Stimulated activated CD4-positive, alpha-beta T cell treated with anti-CD3 and anti-CD28 coated beads, Interleukin-4, amount 100 ng/mL, for 1 hour (primary cell): ENCODE data around the gene COPS9.

Experiments
- DNase-seq: peaks from one replicate; pipeline ENCODE4 v3.0.0-alpha.2; 2020

COPS9 gene

GRCh38 chr2:240106765-240107476, 29.2 kb downstream of the COPS9 start:
- no peak for DNase-seq

DNA sequence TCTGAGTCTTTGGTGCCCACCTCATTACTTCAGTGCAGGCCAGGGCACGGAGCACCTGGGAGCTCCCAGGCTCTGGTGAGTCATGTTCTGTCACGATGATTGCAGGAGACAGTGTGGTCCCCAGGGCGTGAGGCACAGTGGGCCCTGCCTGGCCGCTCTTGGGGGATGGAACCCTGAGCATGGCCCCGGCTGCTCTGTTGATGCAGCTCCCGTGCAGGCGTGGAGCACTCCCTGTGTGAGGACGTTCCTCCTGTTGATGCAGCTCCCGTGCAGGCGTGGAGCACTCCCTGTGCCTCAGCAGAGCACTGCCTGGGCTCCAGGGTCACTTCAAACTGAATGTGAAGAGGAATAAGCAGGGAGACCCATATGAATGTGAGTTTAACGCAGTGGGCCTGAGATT, 30.1 kb downstream of the COPS9 start:
- DNase-seq = no peak

DNA sequence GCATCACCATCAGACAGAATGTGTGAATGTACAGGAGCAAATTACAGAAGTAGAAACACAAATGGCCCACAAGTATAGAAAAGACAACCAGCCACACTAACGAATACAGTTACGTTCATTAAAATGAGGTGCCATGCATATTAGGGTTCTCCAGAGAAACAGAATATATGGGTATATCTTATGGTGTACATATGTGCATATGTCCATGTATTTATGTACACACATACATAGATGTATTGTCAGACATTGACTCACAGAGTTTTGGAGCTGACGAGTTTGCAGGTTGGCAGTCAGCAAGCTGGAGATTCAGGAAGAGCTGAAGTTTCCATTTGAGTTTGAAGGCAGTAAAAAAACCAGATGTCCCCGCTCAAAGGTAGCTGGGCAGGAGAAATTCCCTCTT, 33.0 kb downstream of the COPS9 start:
- DNase-seq = no peak

DNA sequence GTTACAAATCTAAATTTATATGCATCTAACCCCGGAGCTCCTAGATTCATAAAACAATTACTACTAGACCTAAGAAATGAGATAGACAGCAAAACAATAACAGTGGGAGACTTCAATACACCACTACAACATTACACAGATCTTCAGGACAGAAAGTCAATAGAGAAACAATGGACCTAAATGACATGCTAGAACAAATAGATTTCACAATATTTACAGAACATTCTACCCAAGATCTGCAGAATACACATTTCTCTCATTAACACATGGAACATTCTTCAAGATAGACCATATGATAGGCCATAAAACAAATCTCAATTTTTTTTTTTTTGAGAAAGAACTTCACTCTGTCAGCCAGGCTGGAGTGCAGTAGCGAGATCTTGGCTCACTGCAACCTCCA, 37.8 kb downstream of the COPS9 start:
- DNase-seq = no peak

DNA sequence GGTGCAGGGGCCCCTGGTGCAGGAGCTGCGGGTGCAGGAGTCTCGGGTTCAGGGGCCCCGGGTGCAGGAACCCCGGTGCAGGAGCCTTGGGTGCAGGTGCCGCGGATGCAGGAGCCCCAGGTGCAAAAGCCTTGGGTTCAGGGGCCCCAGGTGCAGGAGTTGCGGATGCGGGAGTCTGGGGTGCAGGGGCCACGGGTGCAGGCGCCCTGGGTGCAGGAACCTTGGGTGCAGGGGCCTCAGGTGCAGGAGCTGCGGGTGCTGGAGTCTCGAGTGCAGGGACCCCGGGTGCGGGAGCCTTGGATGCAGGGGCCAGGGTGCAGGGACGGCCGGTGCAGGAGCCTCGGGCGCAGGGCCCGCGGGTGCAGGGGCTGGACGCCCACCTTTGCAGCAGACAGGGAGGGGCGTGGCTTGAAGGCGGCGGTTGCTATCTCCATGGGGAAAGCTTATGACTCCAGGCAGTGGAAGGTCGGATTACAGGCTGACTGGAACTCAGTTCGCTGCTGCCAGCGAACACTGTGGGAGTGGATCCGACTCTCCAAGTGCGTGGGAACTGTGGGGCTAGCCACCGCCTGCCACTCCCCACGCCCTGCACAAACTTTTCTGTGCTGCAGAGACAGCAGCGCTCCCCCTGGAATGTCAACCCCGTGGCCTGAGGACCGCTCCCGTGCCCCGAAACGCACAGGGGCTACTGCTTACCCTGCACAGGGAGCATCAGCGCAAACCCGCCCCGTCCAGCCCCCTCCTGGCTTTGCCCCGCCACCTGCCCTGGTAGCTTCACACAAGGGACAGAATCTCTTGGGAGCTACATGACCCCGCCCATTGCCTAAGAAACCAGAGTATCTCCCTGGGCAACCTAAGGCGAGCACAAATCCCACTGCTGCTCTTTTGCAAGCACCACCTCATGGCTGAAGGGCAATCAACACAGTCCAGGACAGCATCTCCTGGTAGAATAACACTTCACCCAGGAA, 40.3 kb downstream of the COPS9 start:
- no peak for DNase-seq

DNA sequence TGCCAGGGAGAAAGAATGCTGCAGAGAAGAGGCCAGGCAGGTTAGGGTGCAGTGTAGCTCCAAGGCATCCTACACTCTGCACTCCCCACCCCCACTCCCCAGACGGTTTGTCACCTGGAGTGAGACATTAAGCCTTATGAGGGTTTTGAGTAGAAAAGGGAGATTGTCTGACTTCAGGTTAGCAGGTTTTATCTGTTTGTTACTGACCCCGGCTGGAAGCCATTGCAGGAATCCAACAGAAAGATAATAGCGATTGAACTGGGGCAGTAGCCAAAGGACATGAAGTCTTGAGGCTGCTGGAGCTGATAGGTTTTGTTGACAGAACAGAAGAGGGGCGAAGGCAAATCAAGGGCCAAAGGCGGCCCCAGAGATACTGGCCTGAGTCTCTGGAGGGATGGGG, 46.8 kb downstream of the COPS9 start:
- DNase-seq = no peak

- DNase-seq = no peak
These were observed 49.5 kb downstream of the COPS9 start for GRCh38 chr2:240086563-240086962.
